GM23338 (cell line): Measurements from ENCODE around the gene COBL. TPM values are rescaled to one million over a fixed set of nuclear protein-coding genes. Genes with fewer than 3 reads are reported as not detected.

Source experiments
- ATAC-seq: fragments of 200-7000 bp; cut with Tn5 transposase; 3 replicates; pipeline ENCODE4 v1.9.1; 2020
- DNase-seq: peaks from one replicate; pipeline ENCODE4 v3.0.0-alpha.2; 2015; ENCODE audit warnings: low spot score
- H2AFZ ChIP-seq: fragments of 200-600 bp; sonication (generic); 2 replicates; pipeline ENCODE4 v1.8.0; 2016; ENCODE audit warnings: antibody characterized with exemption, mild to moderate bottlenecking, moderate library complexity
- H3F3A ChIP-seq: fragments of 200-600 bp; sonication (generic); replicated peaks from 2 replicates; pipeline ENCODE4 v1.8.0; 2017; ENCODE audit warnings: antibody characterized with exemption, mixed run types, low read depth
- H3K27ac ChIP-seq: fragments of 200-600 bp; sonication (generic); 2 replicates; pipeline ENCODE4 v1.6.1; 2016; ENCODE audit warnings: low read depth
- H3K27me3 ChIP-seq: fragments of 200-600 bp; sonication (generic); 2 replicates; pipeline ENCODE4 v1.8.0; 2016; ENCODE audit warnings: mild to moderate bottlenecking, mixed run types, moderate library complexity; ENCODE audit not compliant: insufficient read depth
- H3K36me3 ChIP-seq: fragments of 200-600 bp; sonication (generic); 2 replicates; pipeline ENCODE4 v1.8.0; 2016; ENCODE audit warnings: mild to moderate bottlenecking; ENCODE audit not compliant: insufficient read depth
- H3K4me1 ChIP-seq: fragments of 200-600 bp; sonication (generic); 2 replicates; pipeline ENCODE4 v1.8.0; 2016; ENCODE audit warnings: mild to moderate bottlenecking, moderate library complexity; ENCODE audit not compliant: insufficient read depth
- H3K4me2 ChIP-seq: fragments of 200-600 bp; sonication (generic); 2 replicates; pipeline ENCODE4 v1.7.1; 2017; ENCODE audit warnings: mixed run types
- H3K4me3 ChIP-seq: fragments of 200-600 bp; sonication (generic); 2 replicates; pipeline ENCODE4 v1.6.1; 2016; ENCODE audit warnings: mixed run types
- H3K79me2 ChIP-seq: fragments of 200-600 bp; sonication (generic); replicated peaks from 2 replicates; pipeline ENCODE4 v1.8.0; 2017; ENCODE audit warnings: mild to moderate bottlenecking; ENCODE audit not compliant: insufficient read depth
- H3K9me2 ChIP-seq: fragments of 200-600 bp; sonication (generic); 2 replicates; pipeline ENCODE4 v1.8.0; 2017; ENCODE audit not compliant: insufficient read depth
- H4K20me1 ChIP-seq: fragments of 200-600 bp; sonication (generic); replicated peaks from 2 replicates; pipeline ENCODE4 v1.8.0; 2017; ENCODE audit warnings: mild to moderate bottlenecking; ENCODE audit not compliant: insufficient read depth
- H3K27ac Mint-ChIP-seq: 2 replicates; pipeline ENCODE4 v1.8.0; 2020; ENCODE audit warnings: inconsistent platforms, mild to moderate bottlenecking, moderate library complexity, mixed read lengths
- H3K27me3 Mint-ChIP-seq: 3 replicates; pipeline ENCODE4 v1.8.0; 2022; ENCODE audit warnings: low read depth, mild to moderate bottlenecking, moderate library complexity, mixed read lengths, inconsistent platforms; ENCODE audit not compliant: insufficient read depth, poor library complexity
- H3K36me3 Mint-ChIP-seq: 3 replicates; pipeline ENCODE4 v1.8.0; 2021; ENCODE audit warnings: low read depth, mild to moderate bottlenecking, inconsistent platforms, moderate library complexity, mixed read lengths
- H3K4me1 Mint-ChIP-seq: 3 replicates; pipeline ENCODE4 v1.8.0; 2020; ENCODE audit warnings: mild to moderate bottlenecking, inconsistent platforms, mixed read lengths
- H3K4me3 Mint-ChIP-seq: 3 replicates; pipeline ENCODE4 v1.8.0; 2021; ENCODE audit warnings: moderate library complexity, mild to moderate bottlenecking, inconsistent platforms, mixed read lengths
- H3K9me3 Mint-ChIP-seq: 3 replicates; pipeline ENCODE4 v1.8.0; 2020; ENCODE audit warnings: moderate library complexity, mild to moderate bottlenecking, inconsistent platforms, mixed read lengths
- EZH2 ChIP-seq: fragments of 200-600 bp; sonication (generic); IDR thresholded peaks from one replicate; pipeline ENCODE4 v1.8.0; 2017; ENCODE audit warnings: antibody characterized with exemption, mild to moderate bottlenecking, low read depth; ENCODE audit not compliant: unreplicated experiment
- EZH2phosphoT487 ChIP-seq: fragments of 200-600 bp; sonication (generic); IDR thresholded peaks from one replicate; pipeline ENCODE4 v1.8.1; 2018; ENCODE audit warnings: antibody characterized with exemption; ENCODE audit not compliant: unreplicated experiment
- NANOG ChIP-seq: IDR thresholded peaks from 2 replicates; pipeline ENCODE4 v1.6.1; 2016; ENCODE audit warnings: antibody characterized with exemption, borderline replicate concordance
- ZNF114 ChIP-seq: fragments of 250-450 bp; sonication (Bioruptor Pico); IDR thresholded peaks from 2 replicates; pipeline ENCODE4 v1.5.0; 2020; ENCODE audit warnings: mild to moderate bottlenecking, moderate library complexity
- polyA plus RNA-seq: library from polyadenylated mRNA; unstranded; fragments of >200 nt; fragmentation: Nextera tagmentation; extraction: Ambion mirVana; gene quantifications from 2 replicates; pipeline ENCODE4 v1.2.1, GENCODE V29; 2016
- total RNA-seq: library from RNA; depleted of rRNA; stranded (reverse); fragments of >200 nt; shearing (Covaris generic); gene quantifications from 2 replicates; pipeline ENCODE4 v1.2.3, GENCODE V29; 2014
- TF ChIP-seq, protein P1 (sequence below), 2 experiments: fragments of 200-600 bp in 1 of 2; sonication (generic) in 1 of 2; conservative IDR thresholded peaks; 2 replicates each; pipeline versions ENCODE4 v1.5.1 to v1.6.1; 2016 to 2017; ENCODE audit warnings: antibody characterized with exemption in 2 of 2, low read depth in 2 of 2, mild to moderate bottlenecking in 2 of 2, moderate library complexity in 1 of 2
- TF ChIP-seq, protein P2 (sequence below): IDR thresholded peaks from 2 replicates; pipeline ENCODE4 v1.6.1; 2016; ENCODE audit warnings: antibody characterized with exemption

The COBL gene
- total and polyA plus RNA-seq, 2 experiments from 2014 or later = 18.3 to 51.9 TPM

DNA sequence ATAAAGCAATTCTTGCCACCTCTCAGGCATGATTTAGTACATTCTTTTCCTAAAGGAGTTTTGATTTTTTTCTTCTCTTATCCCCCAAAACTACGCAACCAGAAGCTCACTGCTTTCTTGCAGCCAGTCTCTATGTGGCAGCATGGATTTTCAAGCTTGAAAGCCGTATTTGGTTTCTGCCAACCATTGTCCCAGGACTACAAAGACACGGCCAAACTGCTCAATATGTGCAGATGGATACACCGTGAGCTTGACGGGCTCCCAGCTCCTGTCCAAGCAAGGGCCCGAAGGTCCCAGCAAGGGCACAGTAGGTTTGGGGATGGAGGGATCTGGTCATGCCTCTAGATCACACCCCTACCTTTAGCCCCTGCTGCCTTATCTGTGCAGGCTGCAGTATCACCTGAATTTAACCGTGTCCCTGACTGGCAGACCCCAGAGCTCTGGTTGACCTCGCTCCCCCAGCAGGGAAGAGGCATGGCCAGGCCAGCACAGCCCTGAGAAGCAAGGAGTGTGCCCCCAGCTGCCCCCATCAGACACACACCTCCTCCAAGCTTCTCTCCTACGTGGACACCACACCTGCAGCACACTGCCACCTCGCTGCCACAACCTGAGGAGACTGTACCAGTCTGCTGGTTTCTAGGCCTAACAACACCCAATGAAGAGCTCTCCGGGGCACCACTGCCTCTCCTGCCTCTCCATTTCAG, 86.8 kb downstream of the COBL start:
- Histone ChIP-seq H3K4me1 (peaks cover 35% of the 10 kb centered on the region), H3K27me3 (no peaks in the 10 kb centered on the region), H3K4me3 (no peak overlapping the region), H3K27ac (peak overlapping the region; percentile 35; the same call in 1 of the 2 replicates), H3K79me2 (peaks cover 64% of the 10 kb centered on the region), H4K20me1 (peaks cover 33% of the 10 kb centered on the region), H3K4me2 (no peak overlapping the region; the same call in 1 of the 2 replicates), H2AFZ (no peak overlapping the region), H3K36me3 (no peaks in the 10 kb centered on the region), H3K9me2 (no peaks in the 10 kb centered on the region), H3F3A (peaks cover 12% of the 10 kb centered on the region)
- DNase-seq = no peak
- TF ChIP-seq, protein P1, sequence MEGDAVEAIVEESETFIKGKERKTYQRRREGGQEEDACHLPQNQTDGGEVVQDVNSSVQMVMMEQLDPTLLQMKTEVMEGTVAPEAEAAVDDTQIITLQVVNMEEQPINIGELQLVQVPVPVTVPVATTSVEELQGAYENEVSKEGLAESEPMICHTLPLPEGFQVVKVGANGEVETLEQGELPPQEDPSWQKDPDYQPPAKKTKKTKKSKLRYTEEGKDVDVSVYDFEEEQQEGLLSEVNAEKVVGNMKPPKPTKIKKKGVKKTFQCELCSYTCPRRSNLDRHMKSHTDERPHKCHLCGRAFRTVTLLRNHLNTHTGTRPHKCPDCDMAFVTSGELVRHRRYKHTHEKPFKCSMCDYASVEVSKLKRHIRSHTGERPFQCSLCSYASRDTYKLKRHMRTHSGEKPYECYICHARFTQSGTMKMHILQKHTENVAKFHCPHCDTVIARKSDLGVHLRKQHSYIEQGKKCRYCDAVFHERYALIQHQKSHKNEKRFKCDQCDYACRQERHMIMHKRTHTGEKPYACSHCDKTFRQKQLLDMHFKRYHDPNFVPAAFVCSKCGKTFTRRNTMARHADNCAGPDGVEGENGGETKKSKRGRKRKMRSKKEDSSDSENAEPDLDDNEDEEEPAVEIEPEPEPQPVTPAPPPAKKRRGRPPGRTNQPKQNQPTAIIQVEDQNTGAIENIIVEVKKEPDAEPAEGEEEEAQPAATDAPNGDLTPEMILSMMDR (conservative IDR thresholded peaks at IDR 0.05; ENCODE audit: low read depth in 2 of 2) = 0 out of 4 replicates have a peak, but pooled peaks of 1 of the 2 experiments have one; percentile 0
- TF ChIP-seq EZH2 = no peak
- no peak for TF ChIP-seq NANOG
- TF ChIP-seq, protein P2, sequence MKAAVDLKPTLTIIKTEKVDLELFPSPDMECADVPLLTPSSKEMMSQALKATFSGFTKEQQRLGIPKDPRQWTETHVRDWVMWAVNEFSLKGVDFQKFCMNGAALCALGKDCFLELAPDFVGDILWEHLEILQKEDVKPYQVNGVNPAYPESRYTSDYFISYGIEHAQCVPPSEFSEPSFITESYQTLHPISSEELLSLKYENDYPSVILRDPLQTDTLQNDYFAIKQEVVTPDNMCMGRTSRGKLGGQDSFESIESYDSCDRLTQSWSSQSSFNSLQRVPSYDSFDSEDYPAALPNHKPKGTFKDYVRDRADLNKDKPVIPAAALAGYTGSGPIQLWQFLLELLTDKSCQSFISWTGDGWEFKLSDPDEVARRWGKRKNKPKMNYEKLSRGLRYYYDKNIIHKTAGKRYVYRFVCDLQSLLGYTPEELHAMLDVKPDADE = no peak
- TF ChIP-seq EZH2phosphoT487 = no peak
- no peaks in the 10 kb centered on the region for H3K9me3 Mint-ChIP-seq
- H3K27ac Mint-ChIP-seq = no peak overlapping the region; the same call in 1 of the 2 replicates
- H3K36me3 Mint-ChIP-seq = peaks cover 3% of the 10 kb centered on the region; the same call in 1 of the 3 replicates
- H3K4me3 Mint-ChIP-seq = no peak overlapping the region
- no peak for ATAC-seq
- peaks cover 4% of the 10 kb centered on the region for H3K27me3 Mint-ChIP-seq
- peaks cover 50% of the 10 kb centered on the region for H3K4me1 Mint-ChIP-seq

DNA sequence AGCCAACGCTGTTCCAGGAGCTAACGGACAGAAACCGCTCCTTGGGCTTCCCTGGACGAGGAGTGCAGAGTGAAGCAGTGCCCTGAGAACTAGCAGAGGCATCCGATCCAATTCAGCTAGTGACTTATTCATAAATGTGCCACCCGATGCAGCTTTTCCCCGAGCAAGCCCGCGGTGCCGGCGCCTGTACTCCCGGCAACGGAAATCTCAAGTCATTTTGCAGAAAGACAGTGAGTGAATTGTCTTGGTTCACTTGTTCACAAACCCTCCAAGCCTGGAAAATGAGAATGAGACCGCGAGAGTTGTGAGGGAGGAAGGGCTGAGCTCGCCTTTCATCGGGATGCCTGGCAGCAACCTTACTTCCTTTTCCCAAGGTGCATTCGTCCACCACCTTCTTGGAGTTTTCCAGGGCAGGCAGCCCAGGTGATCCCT, 87.5 kb downstream of the COBL start:
- no peaks in the 10 kb centered on the region for H3K9me2 ChIP-seq
- H3K27ac Mint-ChIP-seq = 0 out of 2 replicates have a peak overlapping the region, but pooled peaks have one; percentile 36

More for the DNA sequence above, 87.5 kb downstream of the COBL start:
- no peaks in the 10 kb centered on the region for H3K9me3 Mint-ChIP-seq
- no peaks in the 10 kb centered on the region for H3K36me3 Mint-ChIP-seq
- no peaks in the 10 kb centered on the region for H3K27me3 ChIP-seq
- DNase-seq = no peak
- H2AFZ ChIP-seq = no peak overlapping the region
- H3K4me3 ChIP-seq = no peak overlapping the region
- peaks cover 13% of the 10 kb centered on the region for H3F3A ChIP-seq
- H3K4me1 Mint-ChIP-seq = peaks cover 48% of the 10 kb centered on the region
- ATAC-seq = no peak
- H4K20me1 ChIP-seq = peaks cover 33% of the 10 kb centered on the region
- peaks cover 32% of the 10 kb centered on the region for H3K4me1 ChIP-seq
- peaks cover 3% of the 10 kb centered on the region for H3K27me3 Mint-ChIP-seq
- peaks cover 71% of the 10 kb centered on the region for H3K79me2 ChIP-seq
- H3K4me3 Mint-ChIP-seq = no peak overlapping the region
- no peaks in the 10 kb centered on the region for H3K36me3 ChIP-seq
- TF ChIP-seq, protein P2 = no peak
- TF ChIP-seq ZNF114 (CRISPR knock-in tag) (no peak), EZH2 (no peak)
- peak overlapping the region; percentile 35; the same call in 1 of the 2 replicates for H3K27ac ChIP-seq
- H3K4me2 ChIP-seq = no peak overlapping the region
